ENCODE measurements around the gene FAM114A1.

FAM114A1 gene

GRCh38 chr4:38859501-38859900 lies 8.1 kb upstream of the FAM114A1 start:
- DNase-seq = no peak

- peak in 1 of 2 experiments; percentile 37 for DNase-seq
Observed at GRCh38 chr4:38860788-38861424, 6.7 kb upstream of the FAM114A1 start.

GRCh38 chr4:38861791-38862190 lies 5.8 kb upstream of the FAM114A1 start:
- no peak for DNase-seq

- DNase-seq = no peak
Observed at GRCh38 chr4:38865445-38865844, 2.2 kb upstream of the FAM114A1 start.

GRCh38 chr4:38866973-38867477 lies 581 bp upstream of the FAM114A1 start:
- DNase-seq = no peak

GRCh38 chr4:38868059-38868960 lies 704 bp downstream of the FAM114A1 start:
- DNase-seq = no peak

GRCh38 chr4:38869511-38869910 lies 1.9 kb downstream of the FAM114A1 start:
- no peak for DNase-seq

GRCh38 chr4:38870098-38870808 lies 2.6 kb downstream of the FAM114A1 start:
- DNase-seq = no peak

- no peak for DNase-seq
Observed at GRCh38 chr4:38871593-38871992, 4.0 kb downstream of the FAM114A1 start.

GRCh38 chr4:38872620-38873019 lies 5.0 kb downstream of the FAM114A1 start:
- DNase-seq = no peak

- no peak for DNase-seq
Observed at GRCh38 chr4:38873290-38873944, 5.8 kb downstream of the FAM114A1 start.

GRCh38 chr4:38876636-38877035 lies 9.0 kb downstream of the FAM114A1 start:
- DNase-seq = no peak

- DNase-seq = no peak
Observed at GRCh38 chr4:38884254-38884653, 16.6 kb downstream of the FAM114A1 start.

- DNase-seq = no peak
Observed at GRCh38 chr4:38889143-38889542, 21.5 kb downstream of the FAM114A1 start.

- DNase-seq = no peak
Observed at GRCh38 chr4:38891051-38891983, 23.7 kb downstream of the FAM114A1 start.

GRCh38 chr4:38894322-38894982 lies 26.8 kb downstream of the FAM114A1 start:
- DNase-seq = no peak

- no peak for DNase-seq
Observed at GRCh38 chr4:38896940-38897339, 29.3 kb downstream of the FAM114A1 start.

GRCh38 chr4:38898245-38898644 lies 30.6 kb downstream of the FAM114A1 start:
- no peak for DNase-seq

GRCh38 chr4:38902221-38902620 lies 34.6 kb downstream of the FAM114A1 start:
- DNase-seq = no peak

- DNase-seq = no peak
Observed at GRCh38 chr4:38902695-38903094, 35.1 kb downstream of the FAM114A1 start.

- DNase-seq = no peak
Observed at GRCh38 chr4:38904090-38904666, 36.6 kb downstream of the FAM114A1 start.
